ENCODE data around the gene IL1RN. TPM values are rescaled to one million over a fixed set of nuclear protein-coding genes. Genes with fewer than 3 reads are reported as not detected.
A peak's percentile ranks its signal among the peaks of the same experiment; 100 is the strongest.

Gene IL1RN
- total RNA-seq, 4 donors from 2014 or later: 0.46 to 32.9 (median 2.7) TPM

DNA sequence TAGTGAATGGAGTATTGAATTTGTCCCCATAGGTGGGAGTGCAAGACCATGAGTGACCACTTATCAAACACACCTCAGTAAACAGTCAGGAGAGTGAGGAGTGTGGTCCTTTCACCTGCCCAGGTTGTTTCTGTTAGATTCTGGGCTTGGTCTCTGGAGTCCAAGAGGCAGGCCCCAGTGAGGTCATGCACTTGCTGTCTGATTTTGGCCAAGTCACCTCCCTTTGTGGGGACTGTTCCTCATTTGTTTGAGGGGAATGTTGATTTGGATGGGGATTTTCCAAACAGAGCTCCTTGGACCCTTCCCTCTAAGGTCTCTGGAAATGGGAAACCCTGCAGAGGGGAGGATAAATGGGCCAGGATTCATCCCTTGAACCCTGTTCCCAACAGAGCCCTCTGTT is 7.3 kb downstream of the IL1RN start:
- no peak overlapping the region for H3K4me3 ChIP-seq
- no peaks in the 10 kb centered on the region for H3K27me3 ChIP-seq
- no peak for TF ChIP-seq POLR2A (IDR thresholded peaks at IDR 0.05)
- H3K4me1 ChIP-seq: no peaks in the 10 kb centered on the region
- H3K9me3 ChIP-seq: no peaks in the 10 kb centered on the region
- H3K27ac ChIP-seq: no peak overlapping the region
- no peaks in the 10 kb centered on the region for H3K36me3 ChIP-seq
- ATAC-seq: no peak

DNA sequence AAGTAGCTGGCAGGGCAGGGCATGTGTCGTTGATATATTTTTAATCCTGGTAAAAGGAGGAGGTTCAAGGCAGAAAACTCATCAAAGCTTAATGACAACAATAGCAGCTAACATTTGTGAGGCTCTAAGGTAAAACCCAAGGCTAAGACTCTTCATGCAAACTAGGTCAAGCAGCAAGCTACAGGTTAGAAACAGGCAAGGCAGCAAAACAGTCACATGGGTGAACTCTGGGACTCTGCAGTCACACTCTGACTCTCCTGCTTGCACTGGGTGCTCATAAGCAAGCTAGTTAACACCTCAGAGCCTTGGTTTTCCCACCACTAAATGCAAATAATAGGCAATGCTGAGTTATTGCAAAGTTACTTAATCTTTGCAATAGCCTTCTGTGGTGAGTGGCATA is 7.9 kb downstream of the IL1RN start:
- Histone ChIP-seq H3K36me3 (no peaks in the 10 kb centered on the region), H3K27ac (no peak overlapping the region), H3K27me3 (no peaks in the 10 kb centered on the region), H3K4me3 (no peak overlapping the region), H3K4me1 (no peaks in the 10 kb centered on the region), H3K9me3 (no peaks in the 10 kb centered on the region)
- TF ChIP-seq POLR2AphosphoS5 (IDR thresholded peaks at IDR 0.05) (no peak), EP300 (IDR thresholded peaks at IDR 0.05) (no peak), POLR2A (IDR thresholded peaks at IDR 0.05) (no peak)
- TF ChIP-seq, protein P1, sequence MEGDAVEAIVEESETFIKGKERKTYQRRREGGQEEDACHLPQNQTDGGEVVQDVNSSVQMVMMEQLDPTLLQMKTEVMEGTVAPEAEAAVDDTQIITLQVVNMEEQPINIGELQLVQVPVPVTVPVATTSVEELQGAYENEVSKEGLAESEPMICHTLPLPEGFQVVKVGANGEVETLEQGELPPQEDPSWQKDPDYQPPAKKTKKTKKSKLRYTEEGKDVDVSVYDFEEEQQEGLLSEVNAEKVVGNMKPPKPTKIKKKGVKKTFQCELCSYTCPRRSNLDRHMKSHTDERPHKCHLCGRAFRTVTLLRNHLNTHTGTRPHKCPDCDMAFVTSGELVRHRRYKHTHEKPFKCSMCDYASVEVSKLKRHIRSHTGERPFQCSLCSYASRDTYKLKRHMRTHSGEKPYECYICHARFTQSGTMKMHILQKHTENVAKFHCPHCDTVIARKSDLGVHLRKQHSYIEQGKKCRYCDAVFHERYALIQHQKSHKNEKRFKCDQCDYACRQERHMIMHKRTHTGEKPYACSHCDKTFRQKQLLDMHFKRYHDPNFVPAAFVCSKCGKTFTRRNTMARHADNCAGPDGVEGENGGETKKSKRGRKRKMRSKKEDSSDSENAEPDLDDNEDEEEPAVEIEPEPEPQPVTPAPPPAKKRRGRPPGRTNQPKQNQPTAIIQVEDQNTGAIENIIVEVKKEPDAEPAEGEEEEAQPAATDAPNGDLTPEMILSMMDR (IDR thresholded peaks at IDR 0.05): no peak
- WGBS, 2 donors (ENCODE audit: low coverage in 1 of 2): 67 to 71% methylated on average over 1 of the region's 1 CpG
- no peak for ATAC-seq

DNA sequence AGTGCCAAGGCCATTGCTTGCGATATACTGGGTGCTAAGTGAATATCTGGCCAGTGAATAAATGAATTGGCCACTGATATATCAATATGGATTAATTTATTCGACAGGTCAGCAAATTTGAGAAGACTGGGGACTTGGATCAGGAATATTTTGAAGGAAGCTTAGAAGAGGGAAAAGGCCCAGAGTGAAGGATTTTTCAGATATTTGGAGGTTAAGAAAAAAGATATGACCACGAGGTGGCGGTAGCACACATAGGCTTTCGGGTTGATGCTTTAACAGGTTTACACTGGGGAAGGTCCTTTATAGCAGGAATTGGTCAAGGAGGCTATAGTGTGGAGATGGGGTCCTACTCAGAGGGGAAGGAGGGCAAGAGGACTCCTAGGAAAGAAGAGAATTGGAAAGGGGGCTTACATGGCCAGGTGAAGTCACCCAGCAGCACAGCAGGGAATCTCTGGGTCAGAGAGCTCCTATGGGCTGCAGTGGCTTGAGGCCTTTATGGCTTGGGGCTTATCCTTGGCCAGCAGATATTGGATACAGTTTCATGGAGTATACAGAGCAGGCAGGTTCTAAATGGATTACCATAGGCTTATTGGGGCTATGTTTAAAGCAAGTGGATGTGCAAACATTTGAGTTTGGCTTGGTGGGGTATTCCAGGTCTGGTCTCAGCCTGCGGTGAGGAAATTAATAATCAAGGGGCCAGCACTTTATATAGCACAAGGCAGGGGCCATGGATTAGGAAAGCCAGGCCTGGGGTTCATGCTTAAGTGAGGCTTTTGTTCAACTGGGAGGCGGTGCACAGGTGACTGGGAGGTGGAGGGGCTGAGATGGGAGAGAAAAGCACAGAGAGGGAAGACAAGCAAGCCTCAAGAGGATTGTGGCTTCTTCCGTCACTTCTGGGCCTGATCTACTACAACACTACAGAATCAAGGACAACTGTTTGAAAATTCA is 9.7 kb downstream of the IL1RN start:
- Histone ChIP-seq H3K27me3 (no peaks in the 10 kb centered on the region), H3K27ac (no peak overlapping the region), H3K36me3 (no peaks in the 10 kb centered on the region), H3K9me3 (no peaks in the 10 kb centered on the region), H3K4me3 (no peak overlapping the region), H3K4me1 (no peaks in the 10 kb centered on the region)
- 33 to 39% methylated on average over 6 of the region's 8 CpGs for WGBS, 2 donors (ENCODE audit: low coverage in 1 of 2)
- TF ChIP-seq, protein P1 (IDR thresholded peaks at IDR 0.05): peak; percentile 19 to 61 (median 28)
- no peak for TF ChIP-seq POLR2AphosphoS5 (IDR thresholded peaks at IDR 0.05)
- no peak for ATAC-seq

DNA sequence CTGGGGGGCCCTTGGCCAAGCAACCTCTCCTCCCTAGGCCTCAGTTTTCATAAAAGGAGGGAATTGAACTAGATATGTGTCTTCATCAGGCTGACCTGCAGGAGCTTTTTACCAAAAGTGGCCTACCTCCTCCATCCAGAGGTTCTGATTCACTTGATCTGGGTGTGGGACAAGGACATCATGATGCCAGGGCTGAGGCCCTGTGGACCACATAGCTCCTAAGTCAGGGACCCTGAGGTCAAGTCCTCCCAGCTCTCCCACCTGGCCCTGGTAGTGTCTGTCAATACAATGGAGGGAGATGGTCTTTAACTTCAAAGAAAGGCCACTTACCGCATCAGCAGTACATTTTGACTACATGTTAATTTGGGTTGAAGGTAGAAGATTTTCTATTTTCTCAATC is 10.4 kb downstream of the IL1RN start:
- H3K36me3 ChIP-seq: no peaks in the 10 kb centered on the region
- no peaks in the 10 kb centered on the region for H3K27me3 ChIP-seq
- no peak overlapping the region for H3K27ac ChIP-seq
- TF ChIP-seq, protein P1 (IDR thresholded peaks at IDR 0.05): no peak
- TF ChIP-seq POLR2AphosphoS5 (IDR thresholded peaks at IDR 0.05) (no peak), POLR2A (IDR thresholded peaks at IDR 0.05) (no peak), EP300 (IDR thresholded peaks at IDR 0.05) (no peak)
- H3K9me3 ChIP-seq: no peaks in the 10 kb centered on the region
- WGBS, 2 donors (ENCODE audit: low coverage in 1 of 2): 100% methylated on average over 1 of the region's 1 CpG
- ATAC-seq: no peak
- H3K4me3 ChIP-seq: no peak overlapping the region
- H3K4me1 ChIP-seq: no peaks in the 10 kb centered on the region

DNA sequence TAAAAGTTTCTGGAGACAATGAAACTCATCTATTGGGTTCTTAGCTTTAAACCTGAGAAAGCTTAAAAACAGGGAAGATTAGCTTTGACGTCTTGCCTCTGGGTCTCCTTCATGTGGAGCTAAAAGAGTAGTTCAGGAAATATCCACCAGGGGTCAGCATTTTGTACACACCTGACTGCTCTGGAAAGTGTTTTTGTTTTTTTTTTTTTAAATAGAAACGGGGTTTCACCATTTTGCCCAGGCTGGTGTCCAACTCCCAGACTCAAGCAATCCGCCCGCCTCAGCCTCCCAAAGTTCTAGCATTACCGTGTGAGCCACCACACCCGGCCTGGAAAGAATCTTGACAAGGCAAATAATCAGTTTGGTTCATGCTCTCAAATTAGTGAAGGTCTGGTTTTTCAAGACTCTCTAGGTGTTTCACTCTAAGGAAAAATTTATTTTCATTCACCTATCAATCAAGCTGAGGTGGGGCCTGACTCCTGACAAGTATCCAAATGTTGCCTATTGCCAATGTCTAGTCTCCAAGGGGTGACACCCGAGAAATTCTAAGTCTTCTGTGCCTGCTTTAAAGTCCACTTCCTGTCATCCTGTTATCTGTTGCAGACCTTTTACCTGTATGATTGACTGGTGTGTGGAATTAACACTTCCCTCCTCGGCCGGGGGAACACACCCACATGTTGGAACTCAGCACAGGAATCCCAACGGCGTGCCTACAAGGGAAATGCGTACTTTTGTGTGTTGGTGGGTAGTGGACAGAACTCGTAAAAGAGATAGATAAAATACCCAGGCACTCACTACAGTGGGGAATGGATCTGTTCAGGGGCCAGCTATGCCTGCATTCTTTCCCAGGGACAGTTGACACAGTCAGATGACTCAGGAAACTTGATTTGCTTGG is 11.3 kb downstream of the IL1RN start:
- WGBS, 2 donors (ENCODE audit: low coverage in 1 of 2): 3 to 36% methylated on average over 5 to 13 of the region's 13 CpGs
- no peaks in the 10 kb centered on the region for H3K36me3 ChIP-seq
- H3K27me3 ChIP-seq: no peaks in the 10 kb centered on the region
- H3K4me1 ChIP-seq: no peaks in the 10 kb centered on the region
- no peaks in the 10 kb centered on the region for H3K9me3 ChIP-seq
- peak; percentile 50 for ATAC-seq
- no peak overlapping the region for H3K27ac ChIP-seq
- no peak overlapping the region for H3K4me3 ChIP-seq
- no peak for TF ChIP-seq POLR2AphosphoS5 (IDR thresholded peaks at IDR 0.05)
- no peak for TF ChIP-seq POLR2A (IDR thresholded peaks at IDR 0.05)
- no peak for TF ChIP-seq EP300 (IDR thresholded peaks at IDR 0.05)
- TF ChIP-seq, protein P1 (IDR thresholded peaks at IDR 0.05): peak; percentile 62 to 78 (median 67)
